DOHH2 (cell line): ENCODE results near the gene INSYN2A.
A peak's percentile ranks its signal among the peaks of the same experiment; 100 is the strongest.

Experiments used
- H3F3A ChIP-seq: fragments of 200-600 bp; sonication (generic), shearing (Covaris generic); 2 replicates; pipeline ENCODE4 v1.6.0; 2016; ENCODE audit warnings: antibody characterized with exemption, mild to moderate bottlenecking; ENCODE audit not compliant: control insufficient read depth, insufficient read depth
- H3K27ac ChIP-seq: fragments of 200-600 bp; sonication (generic); 2 replicates; pipeline ENCODE4 v1.5.1; 2014; ENCODE audit warnings: low read depth, mild to moderate bottlenecking, low read length, moderate library complexity
- H3K27me3 ChIP-seq: fragments of 200-600 bp; sonication (generic); 2 replicates; pipeline ENCODE4 v1.6.1; 2014; ENCODE audit warnings: mild to moderate bottlenecking, low read length, mixed read lengths; ENCODE audit not compliant: control insufficient read depth
- H3K36me3 ChIP-seq: fragments of 200-600 bp; sonication (generic); 2 replicates; pipeline ENCODE4 v1.6.1; 2014; ENCODE audit warnings: mild to moderate bottlenecking, low read length, moderate library complexity, mixed read lengths; ENCODE audit not compliant: control insufficient read depth
- H3K4me1 ChIP-seq: fragments of 200-600 bp; sonication (generic); 2 replicates; pipeline ENCODE4 v1.6.1; 2014; ENCODE audit warnings: mild to moderate bottlenecking, low read length, mixed read lengths; ENCODE audit not compliant: control insufficient read depth
- H3K4me2 ChIP-seq: fragments of 200-600 bp; sonication (generic); 2 replicates; pipeline ENCODE4 v1.6.0; 2014; ENCODE audit warnings: mild to moderate bottlenecking, low read length, moderate library complexity
- H3K4me3 ChIP-seq: fragments of 200-600 bp; sonication (generic); 2 replicates; pipeline ENCODE4 v1.5.1; 2014; ENCODE audit warnings: mild to moderate bottlenecking, low read length, mixed read lengths
- H3K79me2 ChIP-seq: fragments of 200-600 bp; sonication (generic); 2 replicates; pipeline ENCODE4 v1.6.1; 2014; ENCODE audit warnings: mild to moderate bottlenecking, low read length, mixed read lengths; ENCODE audit not compliant: control insufficient read depth
- H3K9me2 ChIP-seq: fragments of 200-600 bp; sonication (generic); replicated peaks from 2 replicates; pipeline ENCODE4 v1.6.1; 2014; ENCODE audit warnings: mild to moderate bottlenecking, low read length, mixed read lengths; ENCODE audit not compliant: control insufficient read depth
- H3K9me3 ChIP-seq: fragments of 200-600 bp; sonication (generic); 2 replicates; pipeline ENCODE4 v1.6.1; 2014; ENCODE audit warnings: antibody characterized with exemption, low read length, mixed read lengths; ENCODE audit not compliant: control insufficient read depth, insufficient read depth
- H4K20me1 ChIP-seq: fragments of 200-600 bp; sonication (generic); 2 replicates; pipeline ENCODE4 v1.6.0; 2014; ENCODE audit warnings: low read depth, mild to moderate bottlenecking, antibody characterized with exemption, low read length, moderate library complexity; ENCODE audit not compliant: control insufficient read depth, insufficient read depth
- CTCF ChIP-seq: fragments of 200-600 bp; sonication (generic); IDR thresholded peaks from one replicate; pipeline ENCODE4 v1.5.1; 2014; ENCODE audit warnings: antibody characterized with exemption, mild to moderate bottlenecking, low read depth, low read length; ENCODE audit not compliant: poor library complexity, severe bottlenecking
- EZH2phosphoT487 ChIP-seq: fragments of 200-600 bp; sonication (generic); IDR thresholded peaks from 2 replicates; pipeline ENCODE4 v1.6.1; 2017; ENCODE audit warnings: borderline replicate concordance, mild to moderate bottlenecking, antibody characterized with exemption, low read length, moderate library complexity, mixed read lengths

Gene INSYN2A, protein sequence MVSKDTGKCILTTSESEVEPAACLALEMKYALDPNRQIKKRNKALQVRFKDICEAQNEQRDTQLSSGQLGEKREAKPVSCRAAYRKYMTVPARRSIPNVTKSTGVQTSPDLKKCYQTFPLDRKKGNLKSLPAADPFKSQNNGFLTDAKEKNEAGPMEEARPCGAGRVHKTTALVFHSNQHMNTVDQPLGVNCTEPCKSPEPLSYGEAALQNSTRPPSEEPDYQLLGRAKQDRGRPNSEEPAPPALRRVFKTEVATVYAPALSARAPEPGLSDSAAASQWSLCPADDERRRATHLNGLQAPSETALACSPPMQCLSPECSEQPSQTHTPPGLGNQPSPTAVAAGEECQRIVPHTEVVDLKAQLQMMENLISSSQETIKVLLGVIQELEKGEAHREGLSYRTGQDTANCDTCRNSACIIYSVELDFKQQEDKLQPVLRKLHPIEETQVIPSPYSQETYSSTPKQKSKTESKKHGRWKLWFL

GRCh38 chr10:127196282-127197153 is at the start of gene INSYN2A:
Gene INSYN2A, minus strand, starts transcription at chr10:127196591. Its CDS starts 20,196 bp downstream, at chr10:127176395.
- Histone ChIP-seq H3K4me1 (no peaks in the 10 kb centered on the region), H4K20me1 (no peaks in the 10 kb centered on the region), H3K9me2 (no peaks in the 10 kb centered on the region), H3K9me3 (no peaks in the 10 kb centered on the region), H3K36me3 (no peaks in the 10 kb centered on the region), H3K79me2 (no peaks in the 10 kb centered on the region), H3K4me2 (no peak within 1 kb of the TSS), H3K27ac (no peak within 1 kb of the TSS), H3K27me3 (no peaks in the 10 kb centered on the region), H3K4me3 (no peak within 1 kb of the TSS), H3F3A (no peaks in the 10 kb centered on the region)
- TF ChIP-seq EZH2phosphoT487 (no peak), CTCF (no peak)

DNA sequence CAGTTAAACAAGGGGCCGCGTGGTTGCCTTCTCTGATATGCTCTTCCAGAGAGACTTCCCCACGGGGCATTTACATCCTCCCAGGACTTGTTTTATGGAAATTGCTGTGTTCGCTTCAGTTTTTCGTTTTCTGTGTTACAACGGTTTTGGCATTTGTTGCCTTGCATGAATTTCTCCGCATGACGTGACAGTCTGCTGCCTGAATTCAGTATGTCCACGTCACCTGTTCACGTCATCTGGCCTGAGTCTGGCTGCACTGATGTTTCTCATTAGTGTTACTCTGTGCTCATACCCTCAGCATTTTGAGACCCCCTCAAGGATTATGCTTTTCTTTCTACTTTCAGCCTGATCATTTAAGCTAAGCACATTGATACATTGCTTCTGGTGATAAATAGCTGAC is 49.1 kb upstream of the INSYN2A start:
- Histone ChIP-seq H3K4me1 (no peaks in the 10 kb centered on the region), H3K79me2 (no peaks in the 10 kb centered on the region), H3F3A (no peaks in the 10 kb centered on the region), H3K9me3 (no peaks in the 10 kb centered on the region), H3K4me2 (no peak overlapping the region), H3K27ac (no peak overlapping the region), H3K4me3 (no peak overlapping the region), H3K27me3 (no peaks in the 10 kb centered on the region), H3K9me2 (no peaks in the 10 kb centered on the region), H3K36me3 (no peaks in the 10 kb centered on the region), H4K20me1 (no peaks in the 10 kb centered on the region)
- TF ChIP-seq CTCF (no peak), EZH2phosphoT487 (no peak)

DNA sequence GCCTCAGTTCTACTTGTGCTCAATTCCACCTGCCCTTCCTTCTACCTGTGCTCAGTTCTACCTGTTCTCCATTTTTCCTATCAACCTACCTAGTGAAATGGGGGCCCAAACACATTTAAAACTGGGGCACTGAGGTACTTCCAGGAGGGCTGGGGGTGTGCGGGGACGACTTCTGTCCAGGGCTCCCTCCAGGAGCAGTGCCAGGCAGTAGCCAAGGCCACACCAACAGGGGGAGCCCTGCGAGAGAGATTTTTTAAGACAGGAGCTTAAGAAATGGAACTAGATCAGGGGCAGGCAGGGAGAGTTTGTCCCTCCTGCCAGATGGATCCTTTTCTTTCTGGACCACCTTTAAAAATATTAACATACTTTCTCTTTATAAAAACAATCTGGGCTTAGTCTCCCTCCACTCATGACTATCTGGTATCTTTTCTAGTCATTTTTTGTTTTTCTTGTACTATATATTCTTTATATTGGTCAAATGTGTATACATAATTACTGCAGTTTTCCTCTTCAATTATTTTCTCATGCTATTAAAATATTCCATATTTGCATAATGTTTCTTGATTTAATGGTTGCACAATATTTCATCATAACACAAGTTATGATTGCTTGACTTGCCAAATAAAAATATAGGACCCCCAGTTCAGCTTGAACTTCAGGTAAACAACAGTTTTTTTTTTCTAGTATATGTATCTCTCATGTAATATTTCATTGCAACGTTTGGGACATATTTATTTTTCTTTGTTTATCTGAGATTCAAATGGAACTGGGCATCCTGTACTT is 47.3 kb upstream of the INSYN2A start:
- H3F3A ChIP-seq: no peaks in the 10 kb centered on the region
- no peak overlapping the region for H3K27ac ChIP-seq
- H3K4me1 ChIP-seq: no peaks in the 10 kb centered on the region
- H3K9me2 ChIP-seq: no peaks in the 10 kb centered on the region
- no peaks in the 10 kb centered on the region for H3K36me3 ChIP-seq
- H3K27me3 ChIP-seq: no peaks in the 10 kb centered on the region
- TF ChIP-seq EZH2phosphoT487 (no peak), CTCF (peak; percentile 29)
- H4K20me1 ChIP-seq: no peaks in the 10 kb centered on the region
- no peaks in the 10 kb centered on the region for H3K9me3 ChIP-seq
- no peak overlapping the region for H3K4me3 ChIP-seq
- no peaks in the 10 kb centered on the region for H3K79me2 ChIP-seq
- no peak overlapping the region for H3K4me2 ChIP-seq
